NB4 (cell line): ENCODE measurements around the gene C2CD4A.

Source experiments
- DNase-seq: peaks from one replicate; pipeline ENCODE4 v3.0.0; 2010; ENCODE audit warnings: low read depth
- H3K4me3 ChIP-seq: one replicate; pipeline ENCODE4 v1.5.1; 2011; ENCODE audit warnings: mild to moderate bottlenecking, low read depth, low read length, moderate library complexity
- CTCF ChIP-seq: IDR thresholded peaks from one replicate; pipeline ENCODE4 v1.5.1; 2012; ENCODE audit warnings: low read depth, low read length
- MAX ChIP-seq: IDR thresholded peaks from 2 replicates; pipeline ENCODE4 v1.6.1; 2011; ENCODE audit warnings: low read depth, low read length
- MYC ChIP-seq: IDR thresholded peaks from 2 replicates; pipeline ENCODE4 v1.6.1; 2011; ENCODE audit warnings: low read depth, low read length
- POLR2A ChIP-seq: IDR thresholded peaks from 2 replicates; pipeline ENCODE4 v1.6.1; 2011; ENCODE audit warnings: mild to moderate bottlenecking; ENCODE audit not compliant: insufficient read length; ENCODE audit errors: extremely low read depth

The C2CD4A gene

GRCh38 chr15:62066663-62067447 is at the start of gene C2CD4A:
Gene C2CD4A (plus strand): TSS chr15:62066977. CDS start chr15:62067614, 637 bp downstream.
- no peak within 1 kb of the TSS for H3K4me3 ChIP-seq
- DNase-seq: peak; percentile 52
- TF ChIP-seq POLR2A (no peak), CTCF (no peak), MYC (no peak), MAX (no peak)

GRCh38 chr15:62020576-62021160 is 46.1 kb upstream of the C2CD4A start:
- no peak overlapping the region for H3K4me3 ChIP-seq
- no peak for DNase-seq
- TF ChIP-seq MAX (no peak), POLR2A (no peak), MYC (no peak)

- peak; percentile 10 for DNase-seq
- TF ChIP-seq CTCF: peak; percentile 46
- no peak for TF ChIP-seq MYC
- no peak overlapping the region for H3K4me3 ChIP-seq
Measured at GRCh38 chr15:62021991-62022600, 44.7 kb upstream of the C2CD4A start.

GRCh38 chr15:62026487-62027262 is 40.1 kb upstream of the C2CD4A start:
- TF ChIP-seq MAX (no peak), MYC (no peak), CTCF (no peak)
- DNase-seq: no peak
- no peak overlapping the region for H3K4me3 ChIP-seq

- no peak for DNase-seq
- TF ChIP-seq POLR2A (no peak), MAX (no peak), CTCF (no peak), MYC (no peak)
- no peak overlapping the region for H3K4me3 ChIP-seq
Measured at GRCh38 chr15:62027263-62027565, 39.6 kb upstream of the C2CD4A start.

GRCh38 chr15:62027916-62028315 is 38.9 kb upstream of the C2CD4A start:
- H3K4me3 ChIP-seq: no peak overlapping the region
- DNase-seq: no peak
- TF ChIP-seq MAX (no peak), CTCF (no peak), MYC (no peak), POLR2A (no peak)
